HCT116 (cell line): ENCODE measurements around the gene CECR2.

Source experiments
- CEBPB ChIP-seq: IDR thresholded peaks from 2 replicates; pipeline ENCODE4 v1.6.1; 2012; ENCODE audit warnings: low read depth
- CTCF ChIP-seq, 3 experiments: fragments of 200-600 bp in 1 of 3; sonication (generic) in 1 of 3; IDR thresholded peaks in 2 of 3; conservative IDR thresholded peaks in 1 of 3; 2 replicates each; pipeline ENCODE4 v1.5.1; 2012 to 2017; ENCODE audit warnings: low read depth in 2 of 3, low read length in 2 of 3, antibody characterized with exemption in 1 of 3, borderline replicate concordance in 1 of 3, control low read depth in 1 of 3, mild to moderate bottlenecking in 1 of 3, mixed read lengths in 1 of 3, mixed run types in 1 of 3, moderate library complexity in 1 of 3; ENCODE audit not compliant: insufficient read depth in 1 of 3
- EZH2 ChIP-seq: fragments of 200-600 bp; sonication (generic); IDR thresholded peaks from 2 replicates; pipeline ENCODE4 v1.6.1; 2017; ENCODE audit warnings: antibody characterized with exemption, mixed run types
- EZH2phosphoT487 ChIP-seq: fragments of 200-600 bp; IDR thresholded peaks from 2 replicates; pipeline ENCODE4 v1.6.1; 2018; ENCODE audit warnings: antibody characterized with exemption, borderline replicate concordance
- POLR2AphosphoS5 ChIP-seq: IDR thresholded peaks from 2 replicates; pipeline ENCODE4 v1.6.1; 2011; ENCODE audit warnings: mild to moderate bottlenecking, low read depth, low read length, moderate library complexity
- RAD21 ChIP-seq: IDR thresholded peaks from 2 replicates; pipeline ENCODE4 v1.6.1; 2012; ENCODE audit warnings: low read depth, mild to moderate bottlenecking
- REST ChIP-seq: IDR thresholded peaks from 2 replicates; pipeline ENCODE4 v1.6.1; 2012; ENCODE audit warnings: low read depth
- SIN3A ChIP-seq: IDR thresholded peaks from 2 replicates; pipeline ENCODE4 v1.6.1; 2012; ENCODE audit warnings: low read depth
- TCF7L2 ChIP-seq: IDR thresholded peaks from 2 replicates; pipeline ENCODE4 v1.7.0; 2011; ENCODE audit warnings: borderline replicate concordance, inconsistent platforms; ENCODE audit not compliant: insufficient read depth, insufficient read length; ENCODE audit errors: extremely low read depth
- YY1 ChIP-seq: IDR thresholded peaks from 2 replicates; pipeline ENCODE4 v1.6.1; 2011; ENCODE audit warnings: low read length, low read depth, moderate library complexity, mild to moderate bottlenecking; ENCODE audit not compliant: insufficient replicate concordance; ENCODE audit errors: extremely low read depth
- ZNF274 ChIP-seq: fragments of 200-500 bp; sonication (Bioruptor generic); IDR thresholded peaks from 2 replicates; pipeline ENCODE4 v1.6.1; 2014; ENCODE audit warnings: mild to moderate bottlenecking, low read depth, low read length, inconsistent platforms
- TF ChIP-seq, protein P1 (sequence below): IDR thresholded peaks from 2 replicates; pipeline ENCODE4 v1.6.1; 2011; ENCODE audit warnings: mild to moderate bottlenecking, low read length, moderate library complexity; ENCODE audit not compliant: insufficient replicate concordance; ENCODE audit errors: extremely low read depth

- TF ChIP-seq ZNF274 (no peak), POLR2AphosphoS5 (no peak), CTCF (IDR thresholded peaks at IDR 0.05 in 2 of 3, conservative IDR thresholded peaks at IDR 0.05 in 1 of 3; ENCODE audit: borderline replicate concordance in 1 of 3, insufficient read depth in 1 of 3, low read depth in 2 of 3, low read length in 2 of 3) (no peak), EZH2 (no peak), CEBPB (no peak), RAD21 (no peak), EZH2phosphoT487 (no peak), SIN3A (no peak), REST (no peak), TCF7L2 (no peak), YY1 (no peak)
- TF ChIP-seq, protein P1, sequence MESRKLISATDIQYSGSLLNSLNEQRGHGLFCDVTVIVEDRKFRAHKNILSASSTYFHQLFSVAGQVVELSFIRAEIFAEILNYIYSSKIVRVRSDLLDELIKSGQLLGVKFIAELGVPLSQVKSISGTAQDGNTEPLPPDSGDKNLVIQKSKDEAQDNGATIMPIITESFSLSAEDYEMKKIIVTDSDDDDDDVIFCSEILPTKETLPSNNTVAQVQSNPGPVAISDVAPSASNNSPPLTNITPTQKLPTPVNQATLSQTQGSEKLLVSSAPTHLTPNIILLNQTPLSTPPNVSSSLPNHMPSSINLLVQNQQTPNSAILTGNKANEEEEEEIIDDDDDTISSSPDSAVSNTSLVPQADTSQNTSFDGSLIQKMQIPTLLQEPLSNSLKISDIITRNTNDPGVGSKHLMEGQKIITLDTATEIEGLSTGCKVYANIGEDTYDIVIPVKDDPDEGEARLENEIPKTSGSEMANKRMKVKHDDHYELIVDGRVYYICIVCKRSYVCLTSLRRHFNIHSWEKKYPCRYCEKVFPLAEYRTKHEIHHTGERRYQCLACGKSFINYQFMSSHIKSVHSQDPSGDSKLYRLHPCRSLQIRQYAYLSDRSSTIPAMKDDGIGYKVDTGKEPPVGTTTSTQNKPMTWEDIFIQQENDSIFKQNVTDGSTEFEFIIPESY = no peak
Measured at GRCh38 chr22:17352798-17353197, 16.5 kb upstream of the CECR2 start.
